Body of pancreas (tissue), 4 donors: Measurements from ENCODE around the gene PITPNC1.

ENCODE experiments used
- CTCF ChIP-seq, 7 experiments: fragments of 450-650 bp in 4 of 7; fragments of 200-600 bp in 3 of 7; sonication (generic) in 3 of 7; IDR thresholded peaks; one replicate each; pipeline ENCODE4 v1.5.1; 2016 to 2019; ENCODE audit warnings: antibody characterized with exemption in 7 of 7
- POLR2A ChIP-seq, 3 donors: fragments of 450-650 bp; IDR thresholded peaks; one replicate each; pipeline ENCODE4 v1.6.1; 2016; ENCODE audit warnings: antibody characterized with exemption in 3 of 3, mild to moderate bottlenecking in 2 of 3

- TF ChIP-seq CTCF (IDR thresholded peaks at IDR 0.05) (no peak), POLR2A (IDR thresholded peaks at IDR 0.05) (no peak)
These were observed 200.5 kb downstream of the PITPNC1 start for GRCh38 chr17:67577429-67578141.
